HG02571 (cell line): ENCODE data around the gene SIGLEC12.
A peak's percentile ranks its signal among the peaks of the same experiment; 100 is the strongest.
"Not testable (repeated sequence)": the region's sequence is repeated elsewhere in the genome, so short reads cannot be mapped to it uniquely, and the experiment has no call there.

Source experiments
- ATAC-seq: cut with Tn5 transposase; IDR thresholded peaks from one replicate; pipeline ENCODE4 v1.9.1; 2021; ENCODE audit warnings: mild to moderate bottlenecking, moderate library complexity; ENCODE audit not compliant: unreplicated experiment

SIGLEC12 gene

GRCh38 chr19:51460164-51460992, 41.2 kb downstream of the SIGLEC12 start:
- ATAC-seq: no peak

- no peak for ATAC-seq
Measured at GRCh38 chr19:51458899-51459505, 42.6 kb downstream of the SIGLEC12 start.

- ATAC-seq: no peak
Measured at GRCh38 chr19:51458051-51458645, 43.5 kb downstream of the SIGLEC12 start, which contains the start of gene SIGLEC8. TSS of gene SIGLEC8 (minus strand) at chr19:51458454. CDS start at chr19:51458387, 67 bp downstream.

- no peak for ATAC-seq
Measured at GRCh38 chr19:51457351-51458013, 44.1 kb downstream of the SIGLEC12 start.

GRCh38 chr19:51456541-51457290, 44.9 kb downstream of the SIGLEC12 start:
- ATAC-seq: no peak

- ATAC-seq: no peak
Measured at GRCh38 chr19:51450730-51451307, 50.8 kb downstream of the SIGLEC12 start.

GRCh38 chr19:51448411-51449016, 53.1 kb downstream of the SIGLEC12 start:
- ATAC-seq: no peak

GRCh38 chr19:51448011-51448410, 53.6 kb downstream of the SIGLEC12 start:
- ATAC-seq: no peak

- not testable (repeated sequence) for ATAC-seq
Measured at GRCh38 chr19:51447510-51447909, 54.1 kb downstream of the SIGLEC12 start.

- ATAC-seq: peak; percentile 85
Measured at GRCh38 chr19:51441410-51442390, 59.9 kb downstream of the SIGLEC12 start.
